GM21786 (cell line): ENCODE data around the gene C1QL1.

Experiments
- ATAC-seq: cut with Tn5 transposase; IDR thresholded peaks from one replicate; pipeline ENCODE4 v1.9.1; 2021; ENCODE audit not compliant: unreplicated experiment

C1QL1 gene

GRCh38 chr17:44989552-44990138 is 21.5 kb upstream of the C1QL1 start:
- no peak for ATAC-seq

- no peak for ATAC-seq
Measured at GRCh38 chr17:44988044-44988942, 20.2 kb upstream of the C1QL1 start.

- no peak for ATAC-seq
Measured at GRCh38 chr17:44983563-44983962, 15.5 kb upstream of the C1QL1 start.

DNA sequence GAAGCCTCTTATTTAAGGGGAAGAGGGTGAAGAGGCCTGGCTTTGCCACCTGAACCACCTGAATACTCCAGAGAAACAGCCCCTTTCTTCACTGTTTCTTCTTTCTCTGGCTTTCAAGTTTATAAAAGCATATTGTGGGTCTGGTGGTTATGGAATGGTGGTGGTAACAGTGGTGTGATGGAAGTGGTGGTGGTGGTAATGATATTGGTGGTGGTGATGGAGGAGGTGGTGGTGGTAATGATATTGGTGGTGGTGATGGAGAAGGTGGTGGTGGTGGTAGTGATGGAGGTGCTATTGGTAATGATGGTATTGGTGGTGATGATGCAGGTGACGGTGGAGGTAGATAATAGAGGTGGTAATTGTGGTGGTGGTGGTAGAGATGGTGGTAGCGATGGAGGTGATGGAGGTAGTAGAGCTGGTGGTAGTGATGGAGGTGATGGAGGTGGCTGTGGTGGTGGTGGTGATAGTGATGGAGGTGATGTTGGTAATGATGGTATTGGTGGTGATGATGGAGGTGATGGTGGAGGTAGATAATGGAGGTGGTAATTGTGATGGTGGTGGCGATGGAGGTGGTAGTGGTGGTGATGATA is 14.1 kb upstream of the C1QL1 start:
- ATAC-seq = no peak

DNA sequence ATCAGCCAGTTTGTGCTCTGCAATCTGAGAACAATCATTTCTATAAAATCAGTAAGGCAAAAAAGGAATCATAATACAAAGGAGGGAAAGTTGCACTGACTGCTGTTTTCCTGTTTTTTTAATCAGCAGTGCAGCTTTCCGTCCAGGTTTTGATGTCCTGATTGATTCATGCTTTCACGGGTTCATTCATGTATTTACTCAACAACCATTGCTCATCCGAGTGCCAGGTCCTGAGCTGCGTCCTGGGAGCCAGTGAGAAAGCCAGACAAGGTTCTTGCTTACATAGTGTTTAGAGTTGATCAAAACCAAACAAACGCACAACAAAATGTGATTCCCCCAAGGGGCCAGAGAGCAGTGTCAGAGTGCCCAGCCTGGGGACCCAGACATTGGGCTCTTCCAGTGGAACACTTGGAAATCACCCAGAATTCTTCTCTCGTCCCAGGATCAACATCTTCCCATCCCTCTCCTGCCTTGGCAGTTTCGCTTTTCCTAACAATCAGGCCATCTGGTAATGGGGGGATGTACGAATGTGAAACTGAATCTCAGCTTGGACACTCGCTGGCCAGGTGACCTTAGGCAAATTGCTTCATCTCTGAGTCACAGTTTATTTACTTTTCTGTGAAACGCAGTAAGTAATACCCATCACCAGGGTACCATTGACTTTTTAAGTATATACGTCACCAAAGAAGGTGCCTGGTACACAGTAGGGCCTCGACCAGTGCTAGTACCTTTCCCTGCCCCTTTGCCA is 13.3 kb upstream of the C1QL1 start:
- no peak for ATAC-seq

DNA sequence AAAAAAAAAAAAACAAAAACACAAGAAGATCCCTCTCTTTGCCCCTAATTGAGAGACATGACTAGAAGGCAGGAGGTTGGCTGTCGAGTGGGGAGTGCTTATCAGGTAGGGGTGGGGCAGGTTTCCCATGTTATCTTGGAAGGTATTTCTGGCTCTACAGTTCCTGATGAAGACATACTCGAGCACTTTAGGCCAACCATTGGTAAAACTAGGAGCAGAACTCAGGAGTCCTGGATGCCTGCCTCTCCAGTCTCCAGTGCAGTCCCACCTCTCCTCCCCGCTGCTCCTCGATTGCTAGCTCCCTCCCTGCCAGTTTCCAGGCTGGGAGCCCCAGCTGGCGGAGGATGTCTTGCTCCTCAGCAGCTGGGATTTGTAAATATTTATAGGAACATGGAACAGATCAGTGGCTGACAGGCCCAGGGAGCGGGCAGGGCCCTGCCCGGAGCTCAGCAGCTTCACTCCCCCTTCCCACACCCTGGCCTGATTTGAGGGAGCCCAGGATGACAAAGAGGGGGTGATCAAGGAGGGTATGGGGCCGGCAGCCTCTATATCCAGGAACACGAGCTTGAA is 11.4 kb upstream of the C1QL1 start:
- ATAC-seq = no peak

DNA sequence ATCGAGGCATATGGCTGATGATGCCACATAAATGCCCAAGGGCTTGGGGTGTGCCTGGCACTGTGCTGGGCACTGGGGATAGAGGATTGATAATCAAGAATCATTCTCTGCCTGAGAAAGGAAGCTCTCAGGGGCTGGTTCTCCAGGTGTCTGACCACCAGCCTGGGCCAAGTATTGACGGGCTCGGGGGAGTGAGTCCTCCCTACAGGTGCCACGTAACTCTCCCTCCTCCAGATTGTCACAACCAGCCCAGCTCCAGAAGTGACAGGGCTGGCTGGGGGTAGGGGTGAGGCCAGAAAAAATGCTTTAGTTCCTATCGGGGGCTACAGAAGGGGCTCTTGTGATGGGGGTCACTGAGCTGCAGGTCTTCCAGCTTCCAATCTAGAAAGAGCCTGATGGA is 10.7 kb upstream of the C1QL1 start:
- no peak for ATAC-seq

DNA sequence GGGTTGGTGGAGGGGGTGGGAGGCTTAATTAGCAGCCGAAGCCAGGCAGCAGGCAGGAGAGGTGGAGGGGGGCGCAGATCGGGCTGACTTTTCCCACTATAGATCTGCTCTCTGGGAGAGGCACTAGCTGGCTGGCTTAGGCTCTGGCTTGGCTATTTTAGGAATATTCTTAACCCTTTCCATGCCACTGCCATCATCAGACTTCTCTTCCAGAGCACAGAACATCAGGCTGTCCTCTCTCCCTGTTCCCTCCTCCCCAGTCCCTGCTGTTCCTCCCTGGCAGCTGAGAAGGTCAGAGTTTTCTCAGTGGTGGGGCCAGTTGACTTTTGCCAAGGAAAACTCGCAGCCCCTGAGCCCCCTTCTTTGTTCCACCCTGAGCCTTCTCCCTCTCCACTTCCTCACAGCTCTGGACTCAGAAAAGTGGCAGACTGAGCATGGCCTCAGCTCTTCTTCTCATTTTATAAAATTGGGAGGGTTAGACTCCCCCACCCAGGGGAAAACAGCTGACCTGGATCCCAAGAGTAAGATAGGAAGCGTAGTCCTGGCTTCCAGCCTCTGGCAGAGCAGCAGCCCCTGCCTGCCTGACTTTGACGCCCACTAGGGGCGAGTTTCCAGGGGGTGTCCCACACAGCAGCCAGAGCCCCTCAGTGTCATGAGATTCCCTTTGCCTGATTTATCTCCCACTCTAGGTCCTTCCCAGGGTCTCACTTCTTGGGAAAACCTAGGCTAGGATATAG is 9.9 kb upstream of the C1QL1 start:
- ATAC-seq = no peak

- no peak for ATAC-seq
Measured at GRCh38 chr17:44977065-44977464, 9.0 kb upstream of the C1QL1 start.

DNA sequence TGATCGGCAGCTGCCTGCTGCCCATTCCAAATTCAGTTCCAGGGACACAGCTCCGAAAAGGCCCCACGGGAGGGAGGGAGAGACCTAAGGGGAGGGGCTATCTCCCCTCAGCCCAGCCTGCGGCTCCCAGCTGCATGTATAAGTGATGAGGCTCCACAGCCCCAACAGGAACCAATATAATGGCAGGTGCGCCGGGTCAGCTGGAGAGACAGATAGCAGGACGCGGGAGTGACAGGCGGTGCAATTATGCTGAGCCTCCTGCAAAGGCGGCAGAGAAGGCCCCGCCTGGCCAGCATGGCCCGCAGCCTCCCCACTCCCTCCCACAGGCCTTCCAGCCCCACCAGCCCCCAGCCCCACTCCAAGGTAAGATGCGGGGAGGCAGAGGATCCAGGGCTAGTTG is 8.1 kb upstream of the C1QL1 start:
- no peak for ATAC-seq

- no peak for ATAC-seq
Measured at GRCh38 chr17:44972953-44973352, 4.8 kb upstream of the C1QL1 start.

DNA sequence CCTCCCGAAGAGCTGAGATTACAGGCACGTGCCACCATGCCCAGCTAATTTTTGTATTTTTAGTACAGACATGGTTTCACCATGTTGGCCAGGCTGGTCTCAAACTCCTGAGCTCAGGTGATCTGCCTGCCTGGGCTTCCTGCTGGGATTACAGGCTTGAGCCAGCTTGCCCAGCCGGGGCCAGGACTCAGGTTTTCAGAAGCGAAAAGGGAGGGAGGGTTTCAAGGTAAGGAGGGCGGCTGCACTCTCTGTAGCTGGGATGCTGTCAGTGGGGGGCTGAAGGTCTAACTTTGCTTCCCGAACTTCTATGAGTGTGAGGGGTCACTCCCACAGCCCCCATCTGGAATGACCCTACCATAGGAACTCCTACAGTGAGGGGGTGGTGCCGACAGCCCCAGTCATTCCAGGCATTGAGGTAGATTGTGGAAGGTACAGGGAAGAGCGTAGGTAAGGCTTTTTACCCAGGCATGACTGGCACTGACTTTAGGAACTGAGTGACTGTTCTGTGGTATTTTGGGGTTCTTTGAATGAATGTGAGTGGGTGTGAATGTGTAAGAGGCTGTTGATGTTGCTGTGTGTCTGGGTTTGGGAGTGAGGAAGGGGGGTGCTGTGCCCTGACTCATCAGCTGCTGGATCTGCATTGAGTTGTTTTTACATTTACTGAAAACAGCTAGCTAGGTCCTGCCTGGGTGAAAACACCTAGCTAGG is 3.8 kb upstream of the C1QL1 start:
- ATAC-seq = no peak

DNA sequence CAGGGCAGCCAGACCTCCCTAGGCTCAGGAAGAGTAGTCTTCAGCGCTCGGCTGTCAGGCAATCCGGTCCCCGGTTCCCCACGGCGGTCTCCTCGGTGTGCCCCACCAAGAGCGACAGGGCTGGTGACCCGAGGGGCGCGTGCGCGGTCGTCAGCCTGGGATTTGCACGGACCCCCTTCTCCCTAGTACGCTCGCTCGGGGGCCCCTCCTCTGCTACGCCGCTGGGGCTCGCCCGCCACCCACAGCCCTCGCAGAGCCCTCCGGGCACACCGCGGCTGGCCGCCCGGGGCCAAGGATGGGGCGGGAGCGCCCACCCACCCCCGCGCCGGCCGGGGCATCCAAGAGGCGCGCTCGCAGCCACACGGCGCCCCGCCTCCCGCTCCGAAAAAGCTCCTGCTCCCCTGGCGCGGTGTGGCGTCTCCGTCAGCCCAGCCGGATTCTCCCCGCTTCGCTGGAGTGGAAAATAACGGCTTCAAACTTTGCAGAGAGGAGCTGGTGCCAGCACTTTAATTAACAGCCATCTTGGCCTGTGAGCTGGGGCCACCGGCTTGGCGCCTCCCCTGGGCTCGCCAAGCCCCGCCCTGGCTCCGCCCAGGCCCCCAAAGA is 2.1 kb upstream of the C1QL1 start:
- ATAC-seq = no peak

GRCh38 chr17:44969144-44969780 is 1.2 kb upstream of the C1QL1 start:
- ATAC-seq = no peak

GRCh38 chr17:44967907-44968224 is 237 bp downstream of the C1QL1 start:
- ATAC-seq = no peak

DNA sequence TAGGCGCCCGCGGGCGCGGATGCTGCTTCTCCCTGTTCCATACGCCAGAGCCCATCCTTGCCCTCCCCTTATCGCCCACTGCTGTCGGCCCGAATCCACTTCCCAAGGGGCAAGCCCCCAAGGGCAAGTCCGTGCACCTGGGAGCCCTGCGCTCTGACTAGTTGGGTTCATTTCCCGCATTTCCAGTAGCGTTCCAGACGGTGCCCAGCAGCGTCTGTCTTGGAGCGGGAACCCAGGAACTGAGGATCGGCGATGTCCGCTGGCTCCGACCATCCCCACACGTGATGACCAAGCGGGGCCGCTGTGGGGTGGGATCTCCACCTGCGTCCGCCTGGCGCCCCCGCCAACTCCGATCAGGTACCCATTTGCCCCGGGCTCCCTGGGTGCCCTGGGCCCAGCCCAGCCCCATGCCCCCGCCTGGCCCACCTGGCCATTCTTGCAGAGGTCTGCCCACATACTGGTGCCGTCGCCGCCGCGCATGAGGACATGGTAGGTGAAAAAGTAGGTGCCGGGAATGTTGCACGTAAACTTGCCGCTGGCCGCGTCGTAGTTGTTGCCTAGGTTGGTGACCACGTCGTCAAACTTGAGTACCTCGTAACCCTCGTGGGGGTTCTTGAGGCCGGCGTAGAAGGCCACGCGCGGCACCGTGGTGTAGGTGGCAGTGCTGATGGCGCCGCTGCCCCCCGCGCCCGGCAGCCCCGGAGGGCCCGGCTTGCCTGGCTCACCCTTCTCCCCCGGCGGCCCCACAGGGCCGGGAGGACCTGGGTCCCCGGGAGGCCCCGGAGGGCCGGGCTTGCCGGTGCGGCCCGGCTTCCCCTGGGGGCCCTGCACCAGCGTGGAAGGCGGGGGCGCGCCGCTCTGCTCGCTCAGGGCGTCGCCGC is 837 bp downstream of the C1QL1 start:
- no peak for ATAC-seq

- no peak for ATAC-seq
Measured at GRCh38 chr17:44966348-44967025, 1.6 kb downstream of the C1QL1 start.
